ENCODE measurements around the gene ADSS1.

The ADSS1 gene

DNA sequence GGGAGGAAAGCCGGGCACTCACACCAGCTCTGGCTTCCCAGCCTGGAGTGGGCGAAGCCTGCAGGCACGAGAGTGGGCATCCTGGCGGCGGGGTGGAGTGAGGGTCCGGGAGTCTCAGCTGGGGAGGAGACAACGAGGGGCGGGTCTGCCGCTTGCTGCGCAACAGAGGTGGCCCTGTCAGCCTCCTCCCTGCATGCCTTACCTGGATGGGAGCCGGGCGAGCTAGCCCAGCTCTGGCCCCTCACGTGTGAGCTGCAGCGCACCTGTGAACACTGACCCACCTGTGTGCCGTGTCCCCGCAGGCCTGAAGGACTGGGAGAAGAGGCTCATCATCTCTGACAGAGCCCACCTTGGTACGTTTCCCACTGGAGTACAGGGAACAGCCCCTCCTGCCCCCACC, 15.0 kb downstream of the ADSS1 start:
- Histone ChIP-seq H3K4me1 (ENCODE audit: control insufficient read depth, insufficient read depth, low read depth, low read length) (peaks cover 14% of the 10 kb centered on the region), H4K8ac (ENCODE audit: low read length) (no peak overlapping the region), H3K4me3 (ENCODE audit: insufficient read depth in 1 of 2, low read depth in 1 of 2, low read length in 2 of 2) (no peak overlapping the region), H4K91ac (ENCODE audit: low read length) (no peak overlapping the region), H3K4ac (ENCODE audit: low read depth in 1 of 2, low read length in 2 of 2) (no peak overlapping the region), H3K27me3 (ENCODE audit: control insufficient read depth in 1 of 2, insufficient read depth in 1 of 2, low read length in 2 of 2) (peaks cover 7 to 14% of the 10 kb centered on the region in 2 experiments), H2BK12ac (ENCODE audit: low read length in 2 of 2) (no peak overlapping the region), H3K4me2 (ENCODE audit: low read length, poor library complexity, severe bottlenecking) (no peak overlapping the region), H3K36me3 (ENCODE audit: control insufficient read depth in 1 of 2, insufficient read depth in 2 of 2, low read depth in 1 of 2, low read length in 2 of 2) (peaks cover 0 to 19% of the 10 kb centered on the region in 2 experiments), H3K27ac (ENCODE audit: low read length, poor library complexity, severe bottlenecking) (no peak overlapping the region), H3K79me1 (replicated peaks; ENCODE audit: low read length, poor library complexity, severe bottlenecking) (no peaks in the 10 kb centered on the region), H2BK15ac (ENCODE audit: low read depth, poor library complexity, severe bottlenecking) (no peak overlapping the region), H2BK5ac (ENCODE audit: low read depth, low read length, poor library complexity, severe bottlenecking) (no peak overlapping the region), H3K18ac (ENCODE audit: low read depth in 1 of 2, low read length in 2 of 2) (no peak overlapping the region), H3K14ac (ENCODE audit: low read length in 2 of 2) (no peak overlapping the region), H3K23ac (ENCODE audit: low read length in 2 of 2) (peak overlapping the region in 1 of 2 experiments; percentile 68), H2AFZ (ENCODE audit: low read depth, low read length) (no peak overlapping the region), H3K9me3 (ENCODE audit: control insufficient read depth, low read length) (no peaks in the 10 kb centered on the region), H2AK5ac (ENCODE audit: low read length, severe bottlenecking) (no peak overlapping the region), H3K9ac (ENCODE audit: low read length) (no peak overlapping the region), H2BK120ac (ENCODE audit: low read depth, low read length) (no peak overlapping the region)
- no peak for DNase-seq
- WGBS = 86% methylated on average over 17 of the region's 17 CpGs

DNA sequence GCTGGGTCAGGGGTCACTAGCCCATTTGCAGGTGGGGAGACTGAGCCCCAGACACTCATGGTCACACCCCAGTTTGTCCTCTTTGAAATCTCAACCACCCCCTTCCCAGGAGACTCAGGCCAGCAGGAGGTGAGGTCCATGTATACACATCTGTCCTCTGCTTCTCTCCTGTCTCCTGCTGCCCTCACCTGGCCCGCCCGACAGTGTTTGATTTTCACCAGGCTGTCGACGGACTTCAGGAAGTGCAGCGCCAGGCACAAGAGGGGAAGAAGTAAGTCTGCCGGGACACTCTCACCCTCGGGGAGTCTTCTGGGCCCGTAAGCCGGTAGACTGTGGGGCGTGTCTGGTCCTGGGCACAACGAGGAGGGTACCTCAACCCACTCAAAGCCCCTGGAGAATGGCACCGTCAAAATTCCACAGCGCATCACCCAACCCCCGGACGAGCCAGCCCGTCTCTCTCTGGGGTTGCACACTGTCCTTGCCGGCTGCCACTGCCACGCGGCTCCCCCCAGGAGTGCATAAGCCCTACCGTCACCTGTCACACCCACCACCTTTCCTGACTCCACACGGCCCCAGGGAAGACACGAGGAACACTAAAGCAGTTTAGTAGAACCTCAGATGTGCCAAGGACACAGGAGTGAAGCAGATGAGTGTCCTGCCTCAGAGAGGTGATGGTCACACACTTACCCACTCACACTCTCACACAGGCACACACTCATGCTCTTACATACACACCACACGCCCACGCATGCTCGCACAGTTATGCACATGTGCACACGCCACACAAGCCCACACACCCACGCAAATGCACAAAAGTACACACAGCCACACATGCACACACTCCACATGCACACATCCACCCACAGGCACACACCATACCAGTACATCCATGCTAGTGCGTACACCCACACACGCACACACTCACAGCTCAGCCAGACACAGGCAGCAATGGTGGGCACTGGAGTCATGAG, 15.8 kb downstream of the ADSS1 start:
- peak overlapping the region in 1 of 2 experiments; percentile 59 for H3K14ac ChIP-seq (ENCODE audit: low read length in 2 of 2)
- 90% methylated on average over 29 of the region's 29 CpGs for WGBS
- no peak overlapping the region for H4K8ac ChIP-seq (ENCODE audit: low read length)
- peak overlapping the region in 1 of 2 experiments; percentile 42 for H3K18ac ChIP-seq (ENCODE audit: low read depth in 1 of 2, low read length in 2 of 2)
- no peak overlapping the region for H2AK5ac ChIP-seq (ENCODE audit: low read length, severe bottlenecking)
- H3K9ac ChIP-seq (ENCODE audit: low read length) = no peak overlapping the region
- H2BK15ac ChIP-seq (ENCODE audit: low read depth, poor library complexity, severe bottlenecking) = peak overlapping the region; percentile 55
- H3K27ac ChIP-seq (ENCODE audit: low read length, poor library complexity, severe bottlenecking) = no peak overlapping the region
- H3K4me1 ChIP-seq (ENCODE audit: control insufficient read depth, insufficient read depth, low read depth, low read length) = peaks cover 14% of the 10 kb centered on the region
- peak overlapping the region; percentile 1 for H4K91ac ChIP-seq (ENCODE audit: low read length)
- no peak overlapping the region for H2AFZ ChIP-seq (ENCODE audit: low read depth, low read length)
- no peak overlapping the region for H3K4me3 ChIP-seq (ENCODE audit: insufficient read depth in 1 of 2, low read depth in 1 of 2, low read length in 2 of 2)
- H3K4me2 ChIP-seq (ENCODE audit: low read length, poor library complexity, severe bottlenecking) = no peak overlapping the region
- H2BK12ac ChIP-seq (ENCODE audit: low read length in 2 of 2) = peak overlapping the region in 1 of 2 experiments; percentile 17
- peaks cover 7 to 11% of the 10 kb centered on the region in 2 experiments for H3K27me3 ChIP-seq (ENCODE audit: control insufficient read depth in 1 of 2, insufficient read depth in 1 of 2, low read length in 2 of 2)
- DNase-seq = no peak
- no peak overlapping the region for H3K23ac ChIP-seq (ENCODE audit: low read length in 2 of 2)
- no peaks in the 10 kb centered on the region for H3K79me1 ChIP-seq (replicated peaks; ENCODE audit: low read length, poor library complexity, severe bottlenecking)
- no peak overlapping the region for H2BK120ac ChIP-seq (ENCODE audit: low read depth, low read length)
- H3K4ac ChIP-seq (ENCODE audit: low read depth in 1 of 2, low read length in 2 of 2) = no peak overlapping the region
- H2BK5ac ChIP-seq (ENCODE audit: low read depth, low read length, poor library complexity, severe bottlenecking) = no peak overlapping the region
- no peaks in the 10 kb centered on the region for H3K9me3 ChIP-seq (ENCODE audit: control insufficient read depth, low read length)
- H3K36me3 ChIP-seq (ENCODE audit: control insufficient read depth in 1 of 2, insufficient read depth in 2 of 2, low read depth in 1 of 2, low read length in 2 of 2) = peaks cover 0 to 24% of the 10 kb centered on the region in 2 experiments

DNA sequence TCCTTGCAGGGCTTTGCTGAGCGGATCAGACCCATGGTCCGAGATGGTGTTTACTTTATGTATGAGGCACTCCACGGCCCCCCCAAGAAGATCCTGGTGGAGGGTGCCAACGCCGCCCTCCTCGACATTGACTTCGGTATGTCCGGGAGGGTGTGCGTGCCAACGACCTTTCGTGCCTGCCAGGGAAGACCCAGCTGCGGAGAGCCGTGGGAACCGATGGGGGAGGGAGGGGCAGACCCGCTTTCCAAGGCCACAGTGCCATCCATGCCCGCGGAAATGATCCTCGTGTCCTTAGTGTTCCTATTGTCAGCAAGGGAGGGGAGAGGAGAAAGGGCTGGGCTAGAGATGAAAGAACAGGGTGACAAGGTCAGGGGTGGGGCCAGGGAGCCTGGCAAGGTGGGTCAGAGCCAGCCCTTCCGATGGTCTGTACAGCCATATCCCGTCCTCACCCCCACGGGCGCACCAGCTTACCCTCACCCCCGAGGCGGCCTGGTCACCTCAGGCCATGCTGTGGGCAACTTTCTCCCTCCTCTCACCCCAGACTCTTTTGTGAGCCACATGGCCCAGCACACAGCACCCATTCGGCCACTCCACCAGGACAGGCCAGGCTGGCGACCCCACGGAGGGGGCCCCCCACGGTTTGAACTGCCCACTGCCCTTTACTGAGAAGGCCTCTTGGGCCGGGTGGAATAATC, 17.2 kb downstream of the ADSS1 start:
- peaks cover 6% of the 10 kb centered on the region for H3K4me1 ChIP-seq (ENCODE audit: control insufficient read depth, insufficient read depth, low read depth, low read length)

DNA sequence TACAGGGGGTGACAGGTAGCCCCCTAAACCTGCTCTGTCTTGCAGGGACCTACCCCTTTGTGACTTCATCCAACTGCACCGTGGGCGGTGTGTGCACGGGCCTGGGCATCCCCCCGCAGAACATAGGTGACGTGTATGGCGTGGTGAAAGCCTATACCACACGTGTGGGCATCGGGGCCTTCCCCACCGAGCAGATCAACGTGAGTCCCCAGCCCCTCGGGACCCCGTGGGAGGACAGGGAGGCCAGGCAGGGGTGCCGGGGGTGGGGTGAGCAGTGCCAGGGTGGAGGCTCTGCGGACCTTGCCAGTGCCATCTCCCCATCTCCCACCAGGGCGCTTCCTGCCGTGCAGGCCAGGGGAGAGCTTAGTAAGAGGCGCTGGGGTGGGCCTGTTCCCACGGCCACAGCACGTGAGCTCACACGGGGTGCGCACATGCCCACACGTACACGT, 17.8 kb downstream of the ADSS1 start:
- Histone ChIP-seq H3K27ac (ENCODE audit: low read length, poor library complexity, severe bottlenecking) (no peak overlapping the region), H3K79me1 (replicated peaks; ENCODE audit: low read length, poor library complexity, severe bottlenecking) (no peaks in the 10 kb centered on the region), H2BK15ac (ENCODE audit: low read depth, poor library complexity, severe bottlenecking) (no peak overlapping the region), H3K4me2 (ENCODE audit: low read length, poor library complexity, severe bottlenecking) (no peak overlapping the region), H3K4me1 (ENCODE audit: control insufficient read depth, insufficient read depth, low read depth, low read length) (peaks cover 4% of the 10 kb centered on the region), H3K36me3 (ENCODE audit: control insufficient read depth in 1 of 2, insufficient read depth in 2 of 2, low read depth in 1 of 2, low read length in 2 of 2) (peaks cover 0 to 24% of the 10 kb centered on the region in 2 experiments), H2AK5ac (ENCODE audit: low read length, severe bottlenecking) (no peak overlapping the region), H3K18ac (ENCODE audit: low read depth in 1 of 2, low read length in 2 of 2) (peak overlapping the region in 1 of 2 experiments; percentile 5), H3K4ac (ENCODE audit: low read depth in 1 of 2, low read length in 2 of 2) (no peak overlapping the region), H3K4me3 (ENCODE audit: insufficient read depth in 1 of 2, low read depth in 1 of 2, low read length in 2 of 2) (no peak overlapping the region), H4K91ac (ENCODE audit: low read length) (peak overlapping the region; percentile 58), H2BK120ac (ENCODE audit: low read depth, low read length) (no peak overlapping the region), H2AFZ (ENCODE audit: low read depth, low read length) (no peak overlapping the region), H3K23ac (ENCODE audit: low read length in 2 of 2) (no peak overlapping the region), H3K27me3 (ENCODE audit: control insufficient read depth in 1 of 2, insufficient read depth in 1 of 2, low read length in 2 of 2) (peaks cover 7 to 10% of the 10 kb centered on the region in 2 experiments), H4K8ac (ENCODE audit: low read length) (no peak overlapping the region), H3K9ac (ENCODE audit: low read length) (no peak overlapping the region), H3K14ac (ENCODE audit: low read length in 2 of 2) (no peak overlapping the region), H3K9me3 (ENCODE audit: control insufficient read depth, low read length) (no peaks in the 10 kb centered on the region), H2BK12ac (ENCODE audit: low read length in 2 of 2) (peak overlapping the region in 1 of 2 experiments; percentile 12), H2BK5ac (ENCODE audit: low read depth, low read length, poor library complexity, severe bottlenecking) (no peak overlapping the region)
- 89% methylated on average over 23 of the region's 23 CpGs for WGBS
- DNase-seq = no peak

More for the DNA sequence above, 17.2 kb downstream of the ADSS1 start:
- 94% methylated on average over 29 of the region's 29 CpGs for WGBS
- peak overlapping the region in 1 of 2 experiments; percentile 7 for H3K4me3 ChIP-seq (ENCODE audit: insufficient read depth in 1 of 2, low read depth in 1 of 2, low read length in 2 of 2)
- H3K27me3 ChIP-seq (ENCODE audit: control insufficient read depth in 1 of 2, insufficient read depth in 1 of 2, low read length in 2 of 2) = peaks cover 7 to 10% of the 10 kb centered on the region in 2 experiments
- no peak overlapping the region for H2BK15ac ChIP-seq (ENCODE audit: low read depth, poor library complexity, severe bottlenecking)
- no peak for DNase-seq
- no peak overlapping the region for H2AK5ac ChIP-seq (ENCODE audit: low read length, severe bottlenecking)
- no peak overlapping the region for H3K23ac ChIP-seq (ENCODE audit: low read length in 2 of 2)
- no peaks in the 10 kb centered on the region for H3K9me3 ChIP-seq (ENCODE audit: control insufficient read depth, low read length)
- H2BK120ac ChIP-seq (ENCODE audit: low read depth, low read length) = no peak overlapping the region
- no peak overlapping the region for H2BK5ac ChIP-seq (ENCODE audit: low read depth, low read length, poor library complexity, severe bottlenecking)
- no peak overlapping the region for H2AFZ ChIP-seq (ENCODE audit: low read depth, low read length)
- no peak overlapping the region for H3K4me2 ChIP-seq (ENCODE audit: low read length, poor library complexity, severe bottlenecking)
- H4K91ac ChIP-seq (ENCODE audit: low read length) = no peak overlapping the region
- no peak overlapping the region for H4K8ac ChIP-seq (ENCODE audit: low read length)
- H3K4ac ChIP-seq (ENCODE audit: low read depth in 1 of 2, low read length in 2 of 2) = no peak overlapping the region
- H3K79me1 ChIP-seq (replicated peaks; ENCODE audit: low read length, poor library complexity, severe bottlenecking) = no peaks in the 10 kb centered on the region
- no peak overlapping the region for H3K27ac ChIP-seq (ENCODE audit: low read length, poor library complexity, severe bottlenecking)
- H2BK12ac ChIP-seq (ENCODE audit: low read length in 2 of 2) = peak overlapping the region in 1 of 2 experiments; percentile 31
- no peak overlapping the region for H3K9ac ChIP-seq (ENCODE audit: low read length)
- peaks cover 0 to 24% of the 10 kb centered on the region in 2 experiments for H3K36me3 ChIP-seq (ENCODE audit: control insufficient read depth in 1 of 2, insufficient read depth in 2 of 2, low read depth in 1 of 2, low read length in 2 of 2)
- no peak overlapping the region for H3K14ac ChIP-seq (ENCODE audit: low read length in 2 of 2)
- no peak overlapping the region for H3K18ac ChIP-seq (ENCODE audit: low read depth in 1 of 2, low read length in 2 of 2)

Measured in mesenchymal stem cell (in vitro differentiated cells and primary cell).